ENCODE data around the gene KRTAP10-6.
"Not testable (repeated sequence)": the region's sequence is repeated elsewhere in the genome, so short reads cannot be mapped to it uniquely, and the experiment has no call there.

KRTAP10-6 gene, protein sequence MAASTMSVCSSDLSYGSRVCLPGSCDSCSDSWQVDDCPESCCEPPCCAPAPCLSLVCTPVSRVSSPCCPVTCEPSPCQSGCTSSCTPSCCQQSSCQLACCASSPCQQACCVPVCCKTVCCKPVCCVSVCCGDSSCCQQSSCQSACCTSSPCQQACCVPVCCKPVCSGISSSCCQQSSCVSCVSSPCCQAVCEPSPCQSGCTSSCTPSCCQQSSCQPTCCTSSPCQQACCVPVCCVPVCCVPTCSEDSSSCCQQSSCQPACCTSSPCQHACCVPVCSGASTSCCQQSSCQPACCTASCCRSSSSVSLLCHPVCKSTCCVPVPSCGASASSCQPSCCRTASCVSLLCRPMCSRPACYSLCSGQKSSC

DNA sequence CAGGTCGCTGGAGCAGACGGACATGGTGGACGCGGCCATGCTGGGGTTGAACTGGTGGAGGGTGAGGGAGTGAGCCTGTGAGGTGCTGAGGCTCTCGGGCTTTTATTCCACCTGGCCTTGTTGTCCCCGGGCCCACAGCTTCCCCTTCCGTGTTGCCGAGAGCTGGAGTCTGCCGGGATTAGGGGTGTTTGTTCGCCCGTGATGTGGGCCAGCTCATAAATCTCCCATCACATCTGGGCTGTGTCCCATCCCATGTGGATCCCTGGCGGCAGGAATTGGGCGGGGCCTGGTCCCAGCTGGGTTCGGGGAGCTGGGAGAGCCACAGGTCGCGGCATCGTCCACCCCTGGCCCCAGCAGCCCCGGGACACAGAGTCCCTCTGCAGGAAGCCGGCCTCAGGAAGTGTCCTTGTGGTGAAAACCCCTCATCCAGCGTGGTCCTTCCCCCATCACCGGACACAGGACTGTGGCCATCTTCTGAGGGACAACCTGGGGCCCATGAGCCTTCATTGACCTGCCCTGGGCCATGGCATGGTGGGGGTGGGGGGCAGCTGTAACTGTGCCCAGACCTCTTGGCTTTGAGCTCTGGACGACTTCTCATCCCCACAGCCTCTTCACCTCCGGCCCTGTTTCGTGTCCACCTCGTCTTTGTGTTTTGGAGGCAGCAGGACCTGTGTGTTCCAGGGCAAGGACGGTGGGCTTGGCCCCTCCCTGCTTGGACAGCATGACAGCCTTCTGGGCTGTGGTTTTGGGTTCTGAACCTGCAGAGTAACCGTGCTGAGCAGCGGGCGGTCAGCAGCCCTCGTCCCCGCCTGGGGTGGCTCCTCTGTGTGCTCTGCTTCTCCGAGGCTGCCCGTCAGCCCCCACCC, at the start of gene KRTAP10-6:
TSS of gene KRTAP10-6 (minus strand) at position 60 of the 866 bp plus-strand sequence. CDS start at position 39, 21 bp downstream.
- Mint-ChIP-seq H3K27ac (no peak within 1 kb of the TSS), H3K4me1 (peaks cover 8% of the 10 kb centered on the region), H3K27me3 (peaks cover 15% of the 10 kb centered on the region), H3K9me3 (no peaks in the 10 kb centered on the region), H3K4me3 (no peak within 1 kb of the TSS)
- no peak for ATAC-seq
- no peak for DNase-seq

DNA sequence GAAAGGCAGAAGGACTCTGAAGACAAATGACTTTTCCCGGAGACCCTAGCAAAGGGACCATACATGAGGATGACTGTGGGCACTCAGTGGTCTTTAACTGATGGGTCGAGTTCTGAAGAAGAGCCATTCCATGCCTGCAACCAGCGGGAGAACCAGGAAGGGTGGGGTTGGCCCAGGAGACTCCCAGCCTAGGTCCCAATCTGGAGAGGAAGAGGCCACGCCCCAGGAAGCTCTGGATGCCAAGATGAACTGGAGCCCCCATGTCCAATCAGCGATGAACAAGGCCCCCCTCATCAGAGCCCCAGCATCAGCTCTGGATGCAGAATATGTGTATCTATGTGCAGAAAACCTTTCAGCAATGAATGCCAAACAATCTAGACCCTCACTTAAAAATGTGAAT, 48.5 kb upstream of the KRTAP10-6 start:
- H3K27ac Mint-ChIP-seq, result no peak overlapping the region
- ATAC-seq (no peak), DNase-seq (no peak)
- H3K27me3 Mint-ChIP-seq, result no peaks in the 10 kb centered on the region
- no peak overlapping the region for H3K4me3 Mint-ChIP-seq
- peaks cover 33 to 48% of the 10 kb centered on the region in 2 donors for H3K9me3 Mint-ChIP-seq
- peaks cover 10% of the 10 kb centered on the region for H3K4me1 Mint-ChIP-seq

DNA sequence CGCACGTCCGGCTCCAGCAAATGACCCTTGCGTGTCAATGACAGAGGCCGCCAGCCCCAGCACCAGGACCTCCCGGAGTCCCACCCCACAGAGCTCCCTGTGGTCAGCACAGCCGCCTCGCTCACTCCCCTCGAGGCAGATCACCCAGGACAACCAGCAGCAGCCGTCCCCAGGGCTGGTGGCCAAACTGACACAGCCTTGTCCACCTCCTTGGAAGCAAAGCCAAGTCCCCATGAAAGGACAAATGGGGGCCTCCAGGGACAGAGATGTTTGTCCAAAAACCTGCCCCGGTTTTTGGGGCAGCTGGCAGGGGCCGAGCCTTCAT, 47.0 kb upstream of the KRTAP10-6 start:
- no peaks in the 10 kb centered on the region for H3K27me3 Mint-ChIP-seq
- no peak overlapping the region for H3K4me3 Mint-ChIP-seq
- H3K27ac Mint-ChIP-seq, result peak overlapping the region in 1 of 2 donors; percentile 53
- no peak for DNase-seq
- peaks cover 10% of the 10 kb centered on the region for H3K4me1 Mint-ChIP-seq
- ATAC-seq, result no peak
- peaks cover 28 to 44% of the 10 kb centered on the region in 2 donors for H3K9me3 Mint-ChIP-seq

DNA sequence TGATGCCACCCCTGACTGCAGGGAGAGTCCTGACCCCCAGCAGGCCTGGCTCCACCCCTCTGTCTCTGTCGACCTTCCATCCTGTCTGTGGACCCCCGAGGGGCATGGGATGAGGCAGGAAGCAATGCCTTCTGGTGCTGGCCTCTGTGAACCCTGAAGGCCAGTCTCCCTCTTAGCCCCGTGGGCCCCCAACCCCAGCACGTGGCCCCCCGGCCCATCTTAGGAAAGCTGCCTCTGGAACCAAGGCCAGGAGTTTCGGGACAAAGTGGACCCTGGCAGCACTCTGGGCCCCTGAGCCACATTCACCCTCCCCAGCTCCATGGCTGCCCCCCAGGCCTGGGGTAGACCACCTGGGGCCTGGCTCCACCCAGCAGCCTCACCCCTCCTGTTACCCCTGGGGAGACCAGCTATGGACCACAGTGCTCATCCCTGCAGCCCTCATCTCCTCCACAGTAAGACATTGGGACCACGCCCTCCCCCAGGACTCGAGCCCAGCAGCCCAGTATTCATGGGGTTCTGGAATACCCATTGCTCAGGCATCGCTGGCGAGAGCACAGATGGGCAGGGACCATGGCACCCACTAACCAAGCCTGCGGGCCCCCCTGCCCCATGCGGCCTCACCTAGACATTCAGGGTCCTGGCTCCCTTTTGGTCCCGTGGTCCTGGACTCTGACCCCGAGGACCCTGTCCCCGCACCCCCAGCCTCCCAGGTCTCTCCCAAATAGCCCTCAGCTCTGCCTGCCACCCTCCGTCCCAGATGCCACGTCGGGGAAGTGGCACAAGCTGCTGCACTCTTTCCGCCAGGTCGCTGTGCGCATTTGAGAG, 46.4 kb upstream of the KRTAP10-6 start:
- H3K4me1 Mint-ChIP-seq, H3K4me3 Mint-ChIP-seq, DNase-seq, ATAC-seq, H3K27me3 Mint-ChIP-seq: not testable (repeated sequence)
- Mint-ChIP-seq H3K27ac (peak overlapping the region; percentile 53 to 83), H3K9me3 (peaks cover 26 to 43% of the 10 kb centered on the region in 2 donors)

DNA sequence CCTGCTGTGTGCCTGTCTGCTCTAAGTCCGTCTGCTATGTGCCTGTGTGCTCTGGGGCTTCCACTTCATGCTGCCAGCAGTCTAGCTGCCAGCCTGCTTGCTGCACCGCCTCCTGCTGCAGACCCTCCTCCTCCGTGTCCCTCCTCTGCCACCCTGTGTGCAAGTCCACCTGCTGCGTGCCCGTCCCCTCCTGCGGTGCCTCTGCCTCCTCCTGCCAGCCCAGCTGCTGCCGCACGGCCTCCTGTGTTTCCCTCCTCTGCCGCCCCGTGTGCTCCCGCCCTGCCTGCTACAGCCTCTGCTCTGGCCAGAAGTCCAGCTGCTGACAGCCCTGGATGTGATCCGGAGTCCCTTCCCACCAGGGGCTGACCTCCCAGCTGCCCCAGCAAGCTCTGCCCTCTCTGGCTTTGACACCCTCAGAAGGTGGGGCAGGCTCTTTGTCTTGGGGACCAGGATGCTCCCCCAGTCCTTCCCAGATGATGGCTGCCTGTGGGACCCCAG, 45.6 kb upstream of the KRTAP10-6 start:
- not testable (repeated sequence) for H3K27me3 Mint-ChIP-seq, H3K4me1 Mint-ChIP-seq, ATAC-seq, DNase-seq, H3K27ac Mint-ChIP-seq, H3K4me3 Mint-ChIP-seq
- peaks cover 23 to 41% of the 10 kb centered on the region in 2 donors for H3K9me3 Mint-ChIP-seq

DNA sequence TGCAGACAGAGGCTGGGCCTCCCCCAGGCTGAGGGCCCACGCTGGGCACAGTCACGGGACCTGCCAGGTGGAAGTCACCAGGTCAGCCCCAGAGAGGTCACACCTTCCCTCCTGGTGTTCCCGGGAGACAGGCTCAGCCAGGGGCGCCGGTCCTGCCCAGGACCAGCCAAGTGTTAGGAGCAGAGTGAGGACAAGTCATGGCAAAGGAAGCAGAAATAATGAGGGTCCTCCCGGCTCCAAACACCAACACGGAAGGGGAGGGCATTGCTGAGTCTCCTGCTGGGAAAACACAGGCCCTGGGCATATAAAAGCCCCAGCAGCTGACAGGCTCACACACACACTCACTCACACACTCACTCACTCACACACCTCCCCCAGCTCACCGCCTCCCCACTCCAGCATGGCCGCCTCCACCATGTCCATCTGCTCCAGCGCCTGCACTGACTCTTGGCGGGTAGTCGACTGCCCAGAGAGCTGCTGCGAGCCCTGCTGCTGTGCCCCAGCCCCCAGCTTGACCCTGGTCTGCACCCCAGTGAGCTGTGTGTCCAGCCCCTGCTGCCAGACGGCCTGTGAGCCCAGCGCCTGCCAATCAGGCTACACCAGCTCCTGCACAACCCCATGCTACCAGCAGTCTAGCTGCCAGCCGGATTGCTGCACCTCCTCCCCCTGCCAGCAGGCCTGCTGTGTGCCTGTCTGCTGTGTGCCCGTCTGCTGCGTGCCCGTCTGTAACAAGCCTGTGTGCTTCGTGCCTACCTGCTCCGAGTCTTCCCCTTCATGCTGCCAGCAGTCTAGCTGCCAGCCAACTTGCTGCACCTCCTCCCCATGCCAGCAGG, 44.9 kb upstream of the KRTAP10-6 start, which contains the start of gene KRTAP10-10:
TSS of gene KRTAP10-10 (plus strand) at position 339 of the 833 bp plus-strand sequence. CDS start at position 401, 62 bp downstream.
- DNase-seq (no peak), ATAC-seq (no peak)
- Mint-ChIP-seq H3K4me1 (peaks cover 10% of the 10 kb centered on the region), H3K27me3 (no peaks in the 10 kb centered on the region), H3K27ac (peak within 1 kb of the TSS in 1 of 2 donors; percentile 55), H3K4me3 (no peak within 1 kb of the TSS), H3K9me3 (peaks cover 25 to 41% of the 10 kb centered on the region in 2 donors)

DNA sequence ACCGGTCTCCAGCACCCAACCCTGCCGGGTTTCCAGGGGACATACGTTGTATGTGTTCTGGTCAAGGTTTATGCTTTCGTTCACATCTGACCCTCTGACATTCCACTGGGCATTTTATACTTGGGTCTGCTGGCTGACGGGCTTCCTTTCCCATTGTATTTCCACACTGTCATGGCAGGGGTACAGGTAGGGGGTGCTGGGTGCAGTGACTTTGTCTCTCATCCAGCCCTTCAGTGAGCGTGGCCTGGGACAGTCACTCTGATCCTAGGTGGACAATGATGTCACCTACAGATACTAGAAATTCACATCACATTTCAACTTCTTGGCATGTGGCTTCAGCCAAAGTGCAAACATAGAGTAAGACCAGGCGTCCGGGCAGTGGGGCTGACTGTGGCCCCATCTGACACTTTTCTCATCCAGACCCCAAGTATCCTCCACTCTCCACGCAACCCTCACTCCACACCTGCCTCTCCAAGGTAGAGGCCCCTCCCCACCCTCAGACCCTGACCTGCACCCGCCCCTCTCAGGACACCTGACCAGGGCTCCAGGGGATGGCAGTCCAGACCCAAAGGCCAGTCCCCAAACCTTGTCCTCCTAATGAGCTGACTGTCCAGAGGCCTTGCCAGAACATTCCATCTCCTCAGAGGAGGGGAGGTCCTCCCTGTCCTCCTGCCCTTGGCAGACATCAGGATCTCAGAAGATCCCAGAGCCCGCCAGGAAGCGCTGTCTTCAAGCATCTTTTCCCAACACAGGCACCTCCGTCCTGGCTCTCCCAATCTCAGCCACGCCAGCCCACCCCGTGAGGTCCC, 44.1 kb upstream of the KRTAP10-6 start:
- Mint-ChIP-seq H3K4me1 (peaks cover 10% of the 10 kb centered on the region), H3K27me3 (no peaks in the 10 kb centered on the region), H3K27ac (peak overlapping the region in 1 of 2 donors; percentile 55), H3K4me3 (no peak overlapping the region), H3K9me3 (peaks cover 31 to 45% of the 10 kb centered on the region in 2 donors)
- no peak for DNase-seq
- ATAC-seq, result no peak

DNA sequence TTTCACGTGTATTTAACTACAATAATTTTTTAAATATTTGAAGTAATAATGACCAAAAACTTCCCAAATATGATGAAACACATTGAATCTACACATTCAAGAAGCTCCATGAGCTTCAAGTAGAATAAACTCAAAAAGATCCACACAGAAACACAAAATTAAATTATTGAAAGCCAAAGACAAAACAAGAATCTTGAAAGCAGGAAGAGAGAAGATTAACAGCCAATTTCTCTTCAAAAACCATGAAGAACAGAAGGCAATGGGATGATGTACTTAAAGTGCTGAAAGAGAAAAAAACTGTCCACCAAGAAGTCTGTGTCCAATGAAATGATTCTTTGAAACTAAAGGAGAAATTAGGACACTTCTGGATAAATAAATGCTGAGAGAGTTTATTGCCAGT, 39.8 kb upstream of the KRTAP10-6 start:
- ATAC-seq, result no peak
- H3K4me1 Mint-ChIP-seq, result peaks cover 32% of the 10 kb centered on the region
- no peak overlapping the region for H3K4me3 Mint-ChIP-seq
- H3K27me3 Mint-ChIP-seq, result no peaks in the 10 kb centered on the region
- H3K27ac Mint-ChIP-seq, result no peak overlapping the region
- H3K9me3 Mint-ChIP-seq, result peaks cover 42 to 51% of the 10 kb centered on the region in 2 donors
- DNase-seq, result no peak

DNA sequence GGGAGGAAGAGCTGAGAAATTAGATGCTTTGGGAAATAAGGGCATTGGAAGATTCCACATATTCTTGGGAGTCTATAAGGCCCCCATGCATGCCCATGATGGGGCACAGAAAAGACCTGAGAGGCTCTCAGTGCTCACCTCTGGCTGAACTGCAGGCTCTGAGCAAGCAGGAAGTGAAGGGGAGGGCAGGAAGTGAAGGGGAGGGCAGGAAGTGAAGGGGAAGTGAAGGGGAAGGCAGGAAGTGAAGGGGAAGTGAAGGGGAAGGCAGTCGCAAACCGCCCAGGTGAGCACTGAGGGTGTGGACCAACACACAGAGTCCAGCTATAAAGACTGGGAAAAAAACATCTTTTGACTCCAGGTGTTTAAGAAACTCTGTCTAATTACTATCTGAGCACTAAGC, 38.1 kb upstream of the KRTAP10-6 start:
- no peak for DNase-seq
- peak overlapping the region in 1 of 2 donors; percentile 12 for H3K4me3 Mint-ChIP-seq
- ATAC-seq, result no peak
- H3K27ac Mint-ChIP-seq, result no peak overlapping the region
- no peaks in the 10 kb centered on the region for H3K27me3 Mint-ChIP-seq
- H3K4me1 Mint-ChIP-seq, result peaks cover 44% of the 10 kb centered on the region
- H3K9me3 Mint-ChIP-seq, result peaks cover 42 to 51% of the 10 kb centered on the region in 2 donors

DNA sequence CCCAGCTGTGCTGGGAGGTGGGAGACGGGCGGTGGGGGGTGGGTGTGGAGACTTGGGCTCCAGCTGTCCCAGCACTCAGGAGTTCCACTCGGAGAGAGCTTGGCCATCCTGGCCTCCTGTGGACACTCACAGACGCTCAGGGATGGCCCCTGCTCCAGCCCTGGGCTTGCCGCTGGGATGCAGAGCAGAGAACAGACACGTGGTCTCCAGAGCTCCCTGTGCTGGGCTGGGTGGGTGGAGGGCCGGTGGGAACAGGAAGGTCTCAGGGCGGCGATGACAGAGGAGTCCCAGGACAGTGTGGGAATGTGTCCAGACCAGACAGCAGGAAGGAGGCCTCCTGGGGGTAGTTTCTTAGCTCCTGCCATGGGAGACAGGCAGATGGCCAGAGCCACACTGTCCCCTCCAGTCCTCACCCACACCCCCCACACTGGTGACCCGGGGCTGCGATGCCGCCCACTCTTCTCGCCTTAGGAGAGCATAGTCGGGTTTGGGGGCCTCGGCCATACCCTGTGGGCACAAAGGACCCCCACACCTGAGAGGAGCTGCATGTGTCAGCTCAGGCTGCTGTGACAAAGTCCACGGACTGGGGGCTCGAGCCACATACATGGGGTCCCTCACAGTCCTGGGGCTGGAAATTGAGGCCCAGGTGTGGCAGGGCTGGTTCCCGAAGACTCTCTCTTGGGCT, 36.5 kb upstream of the KRTAP10-6 start:
- ATAC-seq, result peak; percentile 23
- H3K27me3 Mint-ChIP-seq, result no peaks in the 10 kb centered on the region
- peaks cover 44% of the 10 kb centered on the region for H3K4me1 Mint-ChIP-seq
- no peak overlapping the region for H3K27ac Mint-ChIP-seq
- no peak for DNase-seq
- no peak overlapping the region for H3K4me3 Mint-ChIP-seq
- peaks cover 44 to 54% of the 10 kb centered on the region in 2 donors for H3K9me3 Mint-ChIP-seq

DNA sequence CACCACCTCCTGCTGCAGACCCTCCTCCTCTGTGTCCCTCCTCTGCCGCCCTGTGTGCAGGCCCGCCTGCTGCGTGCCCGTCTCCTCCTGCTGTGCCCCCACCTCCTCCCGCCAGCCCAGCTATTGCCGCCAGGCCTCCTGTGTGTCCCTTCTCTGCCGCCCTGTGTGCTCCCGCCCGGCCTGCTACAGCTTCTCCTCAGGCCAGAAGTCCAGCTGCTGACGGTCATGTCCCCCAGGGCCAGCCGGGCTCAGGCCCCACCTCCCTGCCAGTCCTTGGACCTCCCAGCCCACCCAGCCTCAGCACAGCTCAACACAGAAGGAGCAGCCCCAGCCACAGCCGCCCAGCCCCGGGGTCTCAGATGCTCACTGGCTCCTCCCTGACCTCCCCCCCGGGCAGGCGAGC, 35.5 kb upstream of the KRTAP10-6 start:
- ATAC-seq, H3K27me3 Mint-ChIP-seq, H3K4me3 Mint-ChIP-seq, H3K27ac Mint-ChIP-seq, DNase-seq: not testable (repeated sequence)
- Mint-ChIP-seq H3K9me3 (peaks cover 46 to 58% of the 10 kb centered on the region in 2 donors), H3K4me1 (peaks cover 44% of the 10 kb centered on the region)

DNA sequence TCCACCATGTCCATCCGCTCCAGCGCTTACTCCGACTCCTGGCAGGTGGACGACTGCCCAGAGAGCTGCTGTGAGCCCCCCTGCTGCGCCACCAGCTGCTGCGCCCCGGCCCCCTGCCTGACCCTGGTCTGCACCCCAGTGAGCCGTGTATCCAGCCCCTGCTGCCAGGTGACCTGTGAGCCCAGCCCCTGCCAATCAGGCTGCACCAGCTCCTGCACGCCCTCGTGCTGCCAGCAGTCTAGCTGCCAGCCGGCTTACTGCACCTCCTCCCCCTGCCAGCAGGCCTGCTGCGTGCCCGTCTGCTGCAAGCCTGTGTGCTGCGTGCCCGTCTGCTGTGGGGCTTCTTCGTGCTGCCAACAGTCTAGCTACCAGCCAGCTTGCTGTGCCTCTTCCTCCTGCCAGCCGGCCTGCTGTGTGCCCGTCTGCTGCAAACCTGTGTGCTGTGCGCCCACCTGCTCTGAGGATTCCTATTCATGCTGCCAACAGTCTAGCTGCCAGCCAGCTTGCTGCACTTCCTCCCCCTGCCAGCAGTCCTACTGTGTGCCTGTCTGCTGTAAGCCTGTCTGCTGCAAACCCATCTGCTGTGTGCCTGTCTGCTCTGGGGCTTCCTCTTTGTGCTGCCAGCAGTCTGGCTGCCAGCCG, 35.0 kb upstream of the KRTAP10-6 start:
- Mint-ChIP-seq H3K9me3 (peaks cover 48 to 58% of the 10 kb centered on the region in 2 donors), H3K4me1 (peaks cover 44% of the 10 kb centered on the region)
- not testable (repeated sequence) for ATAC-seq, H3K27me3 Mint-ChIP-seq, DNase-seq, H3K4me3 Mint-ChIP-seq, H3K27ac Mint-ChIP-seq

DNA sequence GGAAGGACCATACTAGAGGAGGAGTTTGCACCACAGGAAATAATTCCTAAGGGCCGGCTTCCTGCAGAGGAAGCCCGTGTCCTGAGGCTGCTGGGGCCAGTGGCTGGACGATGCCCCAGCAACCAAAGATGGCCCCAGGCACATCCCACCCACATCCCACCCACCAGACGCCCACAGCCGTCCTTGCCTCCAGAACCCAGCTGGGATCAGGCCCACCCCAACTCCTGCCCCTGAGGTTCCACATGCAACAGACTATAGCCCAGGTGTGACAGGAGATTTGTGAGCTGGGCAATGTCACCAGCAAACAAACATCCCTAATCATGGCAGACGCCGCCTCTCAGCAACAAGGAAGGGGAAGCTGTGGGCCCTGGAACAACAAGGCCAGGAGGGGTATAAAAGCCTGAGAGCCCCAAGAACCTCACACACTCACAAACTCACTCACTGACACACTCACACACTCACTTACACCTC, 34.4 kb upstream of the KRTAP10-6 start, which contains the start of gene KRTAP10-9:
TSS of gene KRTAP10-9 (plus strand) at position 421 of the 471 bp plus-strand sequence. CDS start 79 bp downstream, outside the sequence.
- Mint-ChIP-seq H3K4me3 (no peak within 1 kb of the TSS), H3K4me1 (peaks cover 44% of the 10 kb centered on the region), H3K9me3 (peaks cover 44 to 58% of the 10 kb centered on the region in 2 donors), H3K27ac (no peak within 1 kb of the TSS), H3K27me3 (no peaks in the 10 kb centered on the region)
- ATAC-seq, result no peak
- no peak for DNase-seq
